Activated naive CD8-positive, alpha-beta T cell treated with anti-CD3 and anti-CD28 coated beads, Interleukin-2, amount 50 U/mL, for 16 hours (primary cell): Measurements from ENCODE around the gene PRKCA.

ENCODE experiments used
- DNase-seq: peaks from one replicate; pipeline ENCODE4 v3.0.0-alpha.2; 2020; ENCODE audit warnings: low read depth, low spot score

The PRKCA gene

GRCh38 chr17:66789093-66789492 is 486.7 kb downstream of the PRKCA start:
- DNase-seq = no peak

- no peak for DNase-seq
Observed at GRCh38 chr17:66789961-66790437, 487.6 kb downstream of the PRKCA start.

GRCh38 chr17:66790501-66791061 is 488.2 kb downstream of the PRKCA start:
- no peak for DNase-seq

GRCh38 chr17:66791347-66791746 is 488.9 kb downstream of the PRKCA start:
- no peak for DNase-seq

GRCh38 chr17:66793814-66794213 is 491.4 kb downstream of the PRKCA start:
- no peak for DNase-seq

GRCh38 chr17:66795486-66795885 is 493.1 kb downstream of the PRKCA start:
- DNase-seq = no peak

- no peak for DNase-seq
Observed at GRCh38 chr17:66799849-66800537, 497.6 kb downstream of the PRKCA start.

GRCh38 chr17:66803474-66803951 is 501.1 kb downstream of the PRKCA start:
- DNase-seq = no peak

GRCh38 chr17:66805567-66805966 is 503.2 kb downstream of the PRKCA start:
- DNase-seq = no peak

- DNase-seq = no peak
Observed at GRCh38 chr17:66807182-66807581, 504.8 kb downstream of the PRKCA start.

- no peak for DNase-seq
Observed at GRCh38 chr17:66809408-66809807, 507.0 kb downstream of the PRKCA start.

- no peak for DNase-seq
Observed at GRCh38 chr17:66810951-66811682, 508.7 kb downstream of the PRKCA start.

GRCh38 chr17:66811683-66812054 is 509.3 kb downstream of the PRKCA start:
- no peak for DNase-seq

- no peak for DNase-seq
Observed at GRCh38 chr17:66812571-66812970, 510.2 kb downstream of the PRKCA start.

- no peak for DNase-seq
Observed at GRCh38 chr17:66813296-66813695, 510.9 kb downstream of the PRKCA start.

GRCh38 chr17:66814026-66814425 is 511.6 kb downstream of the PRKCA start:
- no peak for DNase-seq

GRCh38 chr17:66814570-66814969 is 512.2 kb downstream of the PRKCA start:
- no peak for DNase-seq

- no peak for DNase-seq
Observed at GRCh38 chr17:66817750-66818149, 515.3 kb downstream of the PRKCA start.

- no peak for DNase-seq
Observed at GRCh38 chr17:66819466-66819865, 517.1 kb downstream of the PRKCA start.

- DNase-seq = no peak
Observed at GRCh38 chr17:66822009-66822408, 519.6 kb downstream of the PRKCA start.

GRCh38 chr17:66826856-66827255 is 524.4 kb downstream of the PRKCA start:
- no peak for DNase-seq

- no peak for DNase-seq
Observed at GRCh38 chr17:66829386-66829864, 527.0 kb downstream of the PRKCA start.

- no peak for DNase-seq
Observed at GRCh38 chr17:66829883-66830282, 527.5 kb downstream of the PRKCA start.
